Smooth muscle cell of the brain vasculature (primary cell): ENCODE results near the gene SLC35E1.
"Not testable (repeated sequence)": the region's sequence is repeated elsewhere in the genome, so short reads cannot be mapped to it uniquely, and the experiment has no call there.

ENCODE experiments used
- DNase-seq: peaks from one replicate; pipeline ENCODE4 v3.0.0-alpha.2; 2012; ENCODE audit warnings: low read depth, low spot score

Gene SLC35E1

DNA sequence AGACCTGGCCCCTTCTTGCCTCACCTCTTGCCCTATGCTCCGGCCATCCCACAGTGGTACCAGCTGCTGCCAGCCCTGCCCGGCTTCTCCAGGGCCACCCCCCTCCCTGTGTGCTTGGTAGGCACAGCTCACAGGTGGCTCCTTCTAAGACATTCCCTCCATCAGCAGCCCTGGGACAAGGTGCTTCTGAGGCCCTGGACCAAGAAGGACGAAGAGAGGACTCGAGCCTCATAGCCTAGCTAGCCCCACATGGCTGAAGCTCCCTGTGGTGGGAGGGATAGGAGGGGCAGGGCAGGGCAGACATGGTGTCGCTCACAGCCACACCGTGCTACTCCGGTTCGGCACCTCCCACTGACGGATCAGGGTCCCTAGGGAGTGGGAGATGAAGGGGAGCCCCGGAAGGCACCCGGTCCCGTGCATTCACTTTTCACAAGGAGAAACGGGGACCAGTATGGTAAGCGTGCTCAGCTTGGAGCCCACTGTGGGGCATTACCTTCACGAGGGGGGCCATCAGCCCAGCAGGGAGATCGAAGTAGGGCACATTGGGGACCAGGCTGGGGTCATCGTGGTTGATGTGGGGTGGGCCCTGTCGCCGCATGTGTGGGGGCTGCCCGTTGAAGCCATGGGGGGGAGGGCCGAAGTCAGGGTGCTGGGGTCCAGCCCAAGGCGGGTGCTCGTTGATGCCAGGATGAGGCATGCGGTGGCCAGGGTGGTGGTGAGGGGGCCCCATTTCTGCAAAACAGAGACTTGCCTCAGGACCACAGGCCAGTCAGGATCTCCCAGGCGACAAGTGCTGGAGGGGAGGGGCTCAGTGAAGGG is 49.4 kb downstream of the SLC35E1 start:
- DNase-seq = no peak

GRCh38 chr19:16521715-16522289 is 50.4 kb downstream of the SLC35E1 start:
- DNase-seq = no peak

GRCh38 chr19:16520986-16521624 is 51.1 kb downstream of the SLC35E1 start:
- DNase-seq = no peak

DNA sequence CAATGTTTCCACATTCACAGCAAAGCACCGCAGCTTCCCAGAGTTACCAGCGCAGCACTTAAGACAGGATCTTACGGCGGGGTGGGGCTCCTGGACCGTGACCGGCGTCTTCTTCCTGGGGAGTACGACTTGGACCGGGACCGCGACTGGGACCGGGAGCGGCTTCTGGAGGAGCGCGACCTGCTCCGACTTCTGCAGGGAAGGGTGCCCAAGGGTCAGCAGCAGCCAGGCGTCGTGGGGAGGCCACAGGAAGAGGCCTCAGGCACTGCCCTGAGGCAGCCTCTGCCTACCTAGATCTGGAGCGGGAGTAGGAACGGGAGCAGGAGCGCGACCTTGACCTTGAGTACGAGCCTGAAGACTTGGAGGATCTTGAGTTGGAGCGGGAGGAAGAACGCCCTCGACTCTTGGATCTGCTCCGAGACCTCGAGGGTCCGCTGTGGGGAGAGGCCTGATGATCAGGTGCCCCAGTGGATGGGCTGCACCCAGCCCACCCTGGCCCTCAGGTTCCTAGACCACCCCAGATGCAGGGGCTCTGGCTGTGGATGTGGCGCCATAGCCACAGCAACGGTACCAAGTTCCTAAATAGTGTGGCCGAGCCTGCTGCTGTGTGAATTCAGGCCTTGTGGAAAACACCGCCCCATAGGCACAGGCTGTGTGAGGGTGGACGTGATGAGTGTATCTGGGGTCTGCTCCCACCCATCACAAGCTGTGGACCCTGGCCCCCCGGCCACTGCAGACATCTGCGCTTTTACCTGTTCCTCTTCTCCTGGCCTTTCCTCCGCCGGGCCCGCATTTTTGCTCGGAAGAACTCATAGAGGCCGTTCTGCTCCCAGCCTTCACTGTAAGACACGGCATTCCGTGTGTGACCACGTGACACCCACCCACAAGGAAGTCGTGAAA is 51.9 kb downstream of the SLC35E1 start:
- DNase-seq = no peak

DNA sequence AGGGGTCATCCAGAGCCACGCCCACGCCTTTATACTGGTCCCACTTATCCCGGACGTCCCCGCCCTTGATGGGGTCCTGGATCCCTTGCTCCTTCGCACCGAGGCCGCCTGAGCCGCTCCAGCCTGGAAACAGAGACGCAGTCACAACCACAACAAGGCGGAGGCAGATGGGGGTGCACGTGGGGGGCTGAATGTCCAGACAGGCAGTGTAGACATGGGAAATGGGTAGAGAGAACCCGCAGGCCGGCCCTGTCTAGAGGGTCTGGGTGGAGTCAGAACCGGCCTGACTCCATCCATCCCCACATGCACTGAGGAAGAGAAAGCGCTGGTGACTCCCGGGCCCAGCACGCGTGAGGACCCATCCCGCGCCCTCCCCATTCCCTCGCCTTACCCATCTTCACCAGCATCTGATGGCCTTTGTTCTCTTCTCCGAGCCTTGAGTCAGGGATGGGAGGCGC is 53.0 kb downstream of the SLC35E1 start:
- no peak for DNase-seq

DNA sequence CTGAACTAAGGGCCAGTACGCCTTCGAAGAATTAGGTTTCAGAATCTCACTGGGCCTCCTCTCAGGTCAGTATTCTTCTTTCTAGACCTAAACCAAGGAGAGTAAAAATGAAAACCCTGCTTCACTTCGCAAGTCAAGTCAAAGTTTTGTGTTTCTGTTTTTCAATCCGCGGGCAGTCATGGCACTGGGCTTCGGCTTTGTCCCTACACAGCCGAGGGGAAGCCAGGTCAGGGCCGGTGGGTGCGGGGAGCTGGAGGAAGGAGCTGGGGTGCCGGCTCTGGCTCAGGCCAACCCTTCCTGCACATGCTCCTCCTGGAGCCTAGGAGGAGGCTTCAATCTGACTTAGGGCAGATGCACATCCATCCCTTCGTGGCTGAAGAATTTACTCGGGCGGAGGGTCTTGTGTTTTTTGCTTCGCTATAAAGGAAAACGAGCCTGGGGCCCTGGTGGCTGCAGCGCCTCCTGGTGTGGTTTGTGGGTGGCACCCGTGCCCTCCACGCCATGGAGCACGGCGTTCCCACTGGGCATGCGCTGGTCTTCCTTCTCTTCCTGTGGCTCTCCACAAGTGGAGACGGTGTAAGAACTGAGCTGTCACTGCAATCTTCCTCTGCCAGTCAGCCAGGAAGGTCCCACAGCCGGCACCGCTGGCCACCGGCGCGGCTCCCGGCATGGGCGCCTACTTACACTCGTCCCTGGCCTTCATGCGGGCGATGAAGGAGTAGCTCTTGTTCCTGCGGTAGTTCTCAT is 53.6 kb downstream of the SLC35E1 start:
- no peak for DNase-seq

GRCh38 chr19:16518061-16518460 is 54.2 kb downstream of the SLC35E1 start:
- no peak for DNase-seq

GRCh38 chr19:16516923-16517610 is 55.1 kb downstream of the SLC35E1 start:
- DNase-seq = no peak

GRCh38 chr19:16516381-16516780 is 55.8 kb downstream of the SLC35E1 start:
- DNase-seq = no peak

DNA sequence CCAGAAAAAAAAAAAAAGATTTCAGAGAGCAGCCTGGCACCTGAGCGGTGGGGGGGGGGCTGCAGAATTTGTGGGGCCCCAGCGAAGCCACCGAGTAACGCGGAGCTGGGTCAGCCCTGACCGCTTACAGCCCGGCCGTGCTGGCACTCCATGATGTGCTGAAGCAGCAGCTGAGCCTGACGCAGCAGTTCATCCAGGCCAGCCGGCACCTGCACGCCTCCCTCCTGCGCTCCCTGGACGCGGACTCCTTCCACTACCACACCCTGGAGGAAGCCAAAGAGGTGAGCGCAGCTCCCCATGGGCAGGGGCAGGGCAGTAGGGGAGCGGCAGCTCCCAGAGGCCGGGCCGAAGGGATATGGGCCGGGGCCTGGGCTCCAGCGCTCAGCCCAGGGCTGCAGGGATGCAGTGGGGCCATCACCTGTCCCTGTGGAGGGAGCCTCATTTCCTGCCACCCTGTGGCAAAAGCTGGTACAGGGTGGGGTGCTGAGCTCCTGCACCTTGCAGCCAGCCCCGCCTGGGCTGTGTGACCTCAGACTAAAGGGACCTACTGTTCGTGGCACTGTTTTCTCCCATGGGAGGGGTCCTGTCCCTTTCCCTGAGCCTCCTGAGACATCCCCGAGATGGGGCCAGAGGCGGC is 57.7 kb downstream of the SLC35E1 start:
- no peak for DNase-seq

DNA sequence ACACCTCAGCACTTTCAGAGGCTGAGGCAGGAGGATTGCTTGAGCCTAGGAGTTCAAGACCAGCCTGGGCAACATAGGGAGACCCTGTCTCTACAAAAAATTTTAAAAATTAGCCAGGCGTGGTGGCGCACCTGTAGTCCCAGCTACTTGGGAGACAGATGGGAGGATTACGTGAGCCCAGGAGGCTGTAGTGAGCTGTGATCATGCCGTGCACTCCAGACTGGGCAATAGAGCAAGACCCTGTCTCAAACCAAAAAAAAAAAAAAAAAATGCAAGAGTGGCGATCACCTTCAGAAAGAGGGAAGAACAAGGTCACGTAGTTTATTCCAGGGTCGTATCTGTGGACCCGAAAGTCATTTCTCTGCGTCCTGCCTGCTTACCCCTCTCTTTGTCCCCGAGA is 59.6 kb downstream of the SLC35E1 start:
- not testable (repeated sequence) for DNase-seq

DNA sequence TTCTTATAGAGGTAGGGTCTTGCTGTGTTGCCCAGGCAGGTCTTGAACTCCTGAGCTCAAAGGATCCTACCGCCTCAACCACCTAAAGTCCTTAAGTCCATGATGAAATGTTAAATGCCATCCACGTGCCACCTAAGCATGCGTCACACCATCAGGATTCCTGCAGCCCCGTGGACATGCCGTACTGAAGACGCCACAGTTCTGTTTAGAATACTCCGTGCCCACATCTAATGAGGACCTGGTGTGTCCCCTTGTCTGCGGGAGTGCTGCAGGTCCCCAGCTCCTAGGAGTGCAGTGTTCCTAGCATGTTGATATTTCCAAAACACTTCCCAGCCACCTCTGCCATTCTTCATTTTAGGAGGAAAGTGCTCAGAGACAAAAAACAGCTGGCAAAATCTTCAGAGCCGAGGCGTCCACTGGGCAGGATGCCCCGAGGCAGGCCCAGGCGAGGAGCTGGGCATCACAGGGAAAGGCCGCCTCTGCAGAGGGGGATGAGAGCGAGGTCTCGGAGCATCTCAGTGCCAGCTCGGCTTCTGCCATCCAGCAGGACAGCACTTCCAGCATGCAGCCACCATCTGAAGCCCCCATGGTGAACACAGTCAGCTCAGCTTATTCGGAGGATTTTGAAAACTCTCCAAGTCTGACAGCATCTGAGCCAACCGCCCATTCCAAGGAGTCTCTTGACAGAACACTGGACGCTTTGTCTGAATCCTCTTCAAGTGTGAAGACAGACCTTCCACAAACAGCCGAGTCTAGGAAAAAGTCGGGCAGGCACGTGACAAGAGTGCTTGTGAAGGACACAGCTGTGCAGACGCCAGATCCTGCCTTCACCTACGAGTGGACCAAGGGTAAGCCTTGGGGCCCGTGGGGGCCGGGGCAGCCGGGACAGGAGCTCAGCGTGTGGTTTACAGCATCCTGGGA is 62.8 kb downstream of the SLC35E1 start:
- DNase-seq = no peak

- DNase-seq = no peak
These were observed 63.7 kb downstream of the SLC35E1 start for GRCh38 chr19:16508546-16508945.

DNA sequence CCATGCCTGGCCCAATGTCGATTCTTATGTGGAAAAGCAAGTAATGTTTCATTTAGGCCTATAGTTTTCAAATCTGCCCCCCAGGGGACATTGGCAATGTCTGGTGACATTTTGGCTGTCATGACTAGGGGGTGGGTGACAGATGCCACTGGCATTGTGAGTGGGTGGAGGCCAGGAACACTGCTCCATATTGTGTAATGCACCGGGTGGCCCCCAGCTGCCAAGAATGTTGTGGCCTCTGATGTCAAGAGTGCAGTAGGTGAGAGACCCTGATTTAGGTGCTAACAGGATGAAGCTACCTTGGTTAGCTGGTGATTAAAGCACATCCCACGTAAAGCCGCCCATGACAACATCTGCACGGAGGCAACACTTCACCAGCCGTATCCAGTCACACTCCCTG is 65.3 kb downstream of the SLC35E1 start:
- no peak for DNase-seq

- DNase-seq = not testable (repeated sequence)
These were observed 66.1 kb downstream of the SLC35E1 start for GRCh38 chr19:16506161-16506560.

GRCh38 chr19:16504271-16504670 is 67.9 kb downstream of the SLC35E1 start:
- no peak for DNase-seq
